H1 (cell line): ENCODE measurements around the gene CD96. TPM values are rescaled to one million over a fixed set of nuclear protein-coding genes. Genes with fewer than 3 reads are reported as not detected.

Source experiments
- CREB1 ChIP-seq: IDR thresholded peaks from 2 replicates; pipeline ENCODE4 v1.6.1; 2012; ENCODE audit warnings: inconsistent platforms
- EGR1 ChIP-seq: IDR thresholded peaks from 2 replicates; pipeline ENCODE4 v1.6.1; 2011; ENCODE audit warnings: low read depth, low read length, borderline replicate concordance
- EZH2 ChIP-seq: fragments of 200-600 bp; sonication (generic); IDR thresholded peaks from 2 replicates; pipeline ENCODE4 v1.7.1; 2012; ENCODE audit warnings: low read depth, mild to moderate bottlenecking, moderate library complexity, low read length, inconsistent platforms; ENCODE audit not compliant: severe bottlenecking
- FOSL1 ChIP-seq: IDR thresholded peaks from 2 replicates; pipeline ENCODE4 v1.6.1; 2011; ENCODE audit warnings: mild to moderate bottlenecking, low read depth, low read length, moderate library complexity; ENCODE audit not compliant: insufficient read depth
- GABPA ChIP-seq: IDR thresholded peaks from 2 replicates; pipeline ENCODE4 v1.6.1; 2011; ENCODE audit warnings: mild to moderate bottlenecking, low read length, moderate library complexity, borderline replicate concordance; ENCODE audit not compliant: insufficient read depth
- GTF2F1 ChIP-seq: IDR thresholded peaks from 2 replicates; pipeline ENCODE4 v1.6.1; 2012; ENCODE audit warnings: low read depth, low read length, improper control_type of control experiment, borderline replicate concordance
- HDAC2 ChIP-seq, 2 experiments: fragments of 300-600 bp in 1 of 2; sonication (generic) in 1 of 2; IDR thresholded peaks; 2 replicates each; pipeline ENCODE4 v1.6.1; 2011 to 2012; ENCODE audit warnings: low read depth in 2 of 2, low read length in 2 of 2, mild to moderate bottlenecking in 2 of 2, moderate library complexity in 2 of 2, borderline replicate concordance in 1 of 2, inconsistent platforms in 1 of 2
- POLR2AphosphoS5 ChIP-seq: IDR thresholded peaks from 2 replicates; pipeline ENCODE4 v1.6.1; 2011; ENCODE audit warnings: low read depth, low read length
- TAF7 ChIP-seq: optimal IDR thresholded peaks from 2 replicates; pipeline ENCODE3; 2011; ENCODE audit warnings: low read depth, mild to moderate bottlenecking, inconsistent platforms, low read length, moderate library complexity, borderline replicate concordance
- polyA plus RNA-seq, 7 experiments: library from polyadenylated mRNA; depleted of rRNA in 3 of 7; stranded (reverse) in 5 of 7; unstranded in 2 of 7; fragments of >200 nt in 5 of 7; fragments of 200-250 nt in 2 of 7; gene quantifications; 1 replicate in 5 of 7; 2 replicates in 1 of 7; 4 replicates in 1 of 7; pipeline versions ENCODE4 v1.2.1 to v1.2.3, GENCODE V29; 2011 to 2013; ENCODE audit warnings: missing spikeins in 2 of 7, mixed read lengths in 2 of 7
- total RNA-seq: library from RNA; stranded (reverse); fragmentation: NEBNext Ultra II Directional; extraction: Animal tissue kit (Norgen Biotek cat#: 25700); gene quantifications from 2 replicates; pipeline ENCODE4 v1.2.1, GENCODE V29; 2021

Gene CD96
- total and polyA plus RNA-seq, 2 of the 8 experiments (the other 6 are each of a cell fraction or from before 2014, with no cell fraction given) = not detected

GRCh38 chr3:111635403-111635802 is 93.4 kb downstream of the CD96 start (continued):
- TF ChIP-seq FOSL1 (no peak), CREB1 (no peak), POLR2AphosphoS5 (no peak), GTF2F1 (no peak), EZH2 (no peak), EGR1 (no peak), HDAC2 (IDR thresholded peaks at IDR 0.05; ENCODE audit: borderline replicate concordance in 1 of 2, low read depth in 2 of 2, low read length in 2 of 2) (no peak), GABPA (no peak), TAF7 (no peak)
